ENCODE results near the gene R3HCC1L. TPM values are rescaled to one million over a fixed set of nuclear protein-coding genes. Genes with fewer than 3 reads are reported as not detected.

R3HCC1L gene
- total and polyA plus RNA-seq, 9 of the 15 experiments (the other 6 are each of a cell fraction or from before 2014, with no cell fraction given): 9.1 to 17.8 (median 12.6) TPM

DNA sequence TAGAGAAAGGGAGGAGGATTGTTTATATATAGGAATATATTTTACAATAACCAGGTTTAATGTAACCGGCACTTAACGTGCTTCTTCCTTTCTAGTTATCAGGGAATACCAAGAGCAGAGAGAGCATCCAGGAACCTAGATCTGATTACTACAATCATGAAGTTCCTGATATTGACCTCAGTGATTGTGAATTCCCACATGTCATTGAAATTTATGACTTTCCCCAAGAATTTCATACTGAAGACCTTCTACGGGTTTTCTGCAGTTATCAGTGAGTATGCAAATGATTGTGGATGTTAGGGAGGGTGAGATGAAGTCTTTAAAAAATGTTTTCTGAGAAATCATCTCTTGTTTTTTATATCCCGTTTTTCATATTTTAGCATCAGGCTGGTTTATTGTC, 97.0 kb downstream of the R3HCC1L start (continued):
- TF ChIP-seq, protein P1, sequence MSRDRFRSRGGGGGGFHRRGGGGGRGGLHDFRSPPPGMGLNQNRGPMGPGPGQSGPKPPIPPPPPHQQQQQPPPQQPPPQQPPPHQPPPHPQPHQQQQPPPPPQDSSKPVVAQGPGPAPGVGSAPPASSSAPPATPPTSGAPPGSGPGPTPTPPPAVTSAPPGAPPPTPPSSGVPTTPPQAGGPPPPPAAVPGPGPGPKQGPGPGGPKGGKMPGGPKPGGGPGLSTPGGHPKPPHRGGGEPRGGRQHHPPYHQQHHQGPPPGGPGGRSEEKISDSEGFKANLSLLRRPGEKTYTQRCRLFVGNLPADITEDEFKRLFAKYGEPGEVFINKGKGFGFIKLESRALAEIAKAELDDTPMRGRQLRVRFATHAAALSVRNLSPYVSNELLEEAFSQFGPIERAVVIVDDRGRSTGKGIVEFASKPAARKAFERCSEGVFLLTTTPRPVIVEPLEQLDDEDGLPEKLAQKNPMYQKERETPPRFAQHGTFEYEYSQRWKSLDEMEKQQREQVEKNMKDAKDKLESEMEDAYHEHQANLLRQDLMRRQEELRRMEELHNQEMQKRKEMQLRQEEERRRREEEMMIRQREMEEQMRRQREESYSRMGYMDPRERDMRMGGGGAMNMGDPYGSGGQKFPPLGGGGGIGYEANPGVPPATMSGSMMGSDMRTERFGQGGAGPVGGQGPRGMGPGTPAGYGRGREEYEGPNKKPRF (IDR thresholded peaks at IDR 0.05; ENCODE audit: low read depth, low read length): no peak
- TF ChIP-seq RCOR1 (IDR thresholded peaks at IDR 0.05; ENCODE audit: borderline replicate concordance in 1 of 2, low read depth in 2 of 2, low read length in 2 of 2): 0 out of 4 replicates have a peak, but pooled peaks of 1 of the 2 experiments have one; percentile 30

DNA sequence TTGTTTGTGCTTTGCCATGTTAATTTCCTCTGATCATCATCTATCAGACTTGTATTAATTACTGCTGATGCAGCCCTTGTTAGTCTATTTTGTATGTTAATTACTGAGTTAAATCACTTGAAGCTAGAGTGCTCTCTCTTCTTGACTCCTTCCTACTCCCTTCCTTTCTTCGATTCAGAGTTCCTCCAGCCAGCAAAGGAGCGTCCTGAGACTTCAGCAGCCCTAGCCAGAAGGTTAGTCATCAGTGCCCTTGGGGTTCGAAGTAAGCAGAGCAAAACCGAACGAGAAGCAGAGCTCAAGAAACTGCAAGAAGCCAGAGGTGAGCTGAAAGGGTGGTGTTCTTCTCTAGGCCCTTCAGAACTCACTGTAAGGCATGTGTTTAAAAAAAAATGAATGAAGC, 101.4 kb downstream of the R3HCC1L start:
- Histone ChIP-seq H4K20me1 (replicated peaks; ENCODE audit: control insufficient read depth, insufficient read depth, low read length) (no peaks in the 10 kb centered on the region; the same call in 1 of the 2 replicates), H3K79me2 (ENCODE audit: control insufficient read depth, insufficient read depth, low read length) (peaks cover 5% of the 10 kb centered on the region; the same call in 2 of the 3 replicates), H3K27ac (ENCODE audit: extremely low read depth, low read depth, low read length) (peak overlapping the region; percentile 68), H3K4me3 (no peak overlapping the region), H2AFZ (ENCODE audit: low read depth, low read length) (no peak overlapping the region), H3K27me3 (ENCODE audit: control insufficient read depth in 2 of 2, insufficient read depth in 2 of 2, low read length in 2 of 2) (no peaks in the 10 kb centered on the region), H3K4me2 (ENCODE audit: insufficient read depth, low read length) (peak overlapping the region; percentile 14; the same call in 1 of the 2 replicates), H3K9me1 (ENCODE audit: control insufficient read depth, insufficient read depth, low read length) (peaks cover 2% of the 10 kb centered on the region), H3K4me1 (replicated peaks in 1 of 2; ENCODE audit: control insufficient read depth in 2 of 2, insufficient read depth in 2 of 2, low read length in 2 of 2) (peaks cover 0 to 36% of the 10 kb centered on the region in 2 experiments; a peak in 3 of 5 replicates), H3K9me3 (replicated peaks; ENCODE audit: control insufficient read depth, insufficient read depth, low read depth, low read length) (no peaks in the 10 kb centered on the region), H3K36me3 (ENCODE audit: control insufficient read depth, insufficient read depth, low read length) (peaks cover 38% of the 10 kb centered on the region), H3K9ac (ENCODE audit: insufficient read depth in 1 of 2, low read depth in 2 of 2, low read length in 2 of 2) (no peak overlapping the region; a peak in 1 of 4 replicates)
- no TSS peak for BruUV-seq (replicated peaks)
- ATAC-seq: peak; percentile 68
- FAIRE-seq: peak; percentile 74
- ChIA-PET CTCF (ENCODE audit: low intra/inter-chr PET ratio) (no interaction called here), POLR2A (interaction anchor here (0.6 to 1.4 kb wide), 3 partner anchors 17 to 223 kb away, joined by 3 read pairs; no protein-coding TSS in a partner anchor)
- intact Hi-C loops (cut with micrococcal nuclease): loop anchor here (5.0 kb wide), 1 partner anchor 64 kb away; no protein-coding TSS in a partner anchor
- peak in 1 of 4 experiments; percentile 27 for DNase-seq (ENCODE audit: extremely low read depth in 1 of 4, low spot score in 3 of 4)
- 31% methylated on average over 3 of the region's 5 CpGs for WGBS (ENCODE audit: insufficient coverage, low coverage, missing lambda C conversion rate)
- in situ Hi-C loops (cut with MboI): no loop called here
- TF ChIP-seq, protein P2, sequence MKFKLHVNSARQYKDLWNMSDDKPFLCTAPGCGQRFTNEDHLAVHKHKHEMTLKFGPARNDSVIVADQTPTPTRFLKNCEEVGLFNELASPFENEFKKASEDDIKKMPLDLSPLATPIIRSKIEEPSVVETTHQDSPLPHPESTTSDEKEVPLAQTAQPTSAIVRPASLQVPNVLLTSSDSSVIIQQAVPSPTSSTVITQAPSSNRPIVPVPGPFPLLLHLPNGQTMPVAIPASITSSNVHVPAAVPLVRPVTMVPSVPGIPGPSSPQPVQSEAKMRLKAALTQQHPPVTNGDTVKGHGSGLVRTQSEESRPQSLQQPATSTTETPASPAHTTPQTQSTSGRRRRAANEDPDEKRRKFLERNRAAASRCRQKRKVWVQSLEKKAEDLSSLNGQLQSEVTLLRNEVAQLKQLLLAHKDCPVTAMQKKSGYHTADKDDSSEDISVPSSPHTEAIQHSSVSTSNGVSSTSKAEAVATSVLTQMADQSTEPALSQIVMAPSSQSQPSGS (CRISPR knock-in tag; IDR thresholded peaks at IDR 0.05): no peak
- no peak for TF ChIP-seq ERF (CRISPR knock-in tag; IDR thresholded peaks at IDR 0.05)
- no peak for TF ChIP-seq ZNF79 (CRISPR knock-in tag; IDR thresholded peaks at IDR 0.05; ENCODE audit: low read depth)
- no peak for TF ChIP-seq DPF2 (IDR thresholded peaks at IDR 0.05)
- no peak for TF ChIP-seq KHSRP (IDR thresholded peaks at IDR 0.05)
- TF ChIP-seq, protein P3, sequence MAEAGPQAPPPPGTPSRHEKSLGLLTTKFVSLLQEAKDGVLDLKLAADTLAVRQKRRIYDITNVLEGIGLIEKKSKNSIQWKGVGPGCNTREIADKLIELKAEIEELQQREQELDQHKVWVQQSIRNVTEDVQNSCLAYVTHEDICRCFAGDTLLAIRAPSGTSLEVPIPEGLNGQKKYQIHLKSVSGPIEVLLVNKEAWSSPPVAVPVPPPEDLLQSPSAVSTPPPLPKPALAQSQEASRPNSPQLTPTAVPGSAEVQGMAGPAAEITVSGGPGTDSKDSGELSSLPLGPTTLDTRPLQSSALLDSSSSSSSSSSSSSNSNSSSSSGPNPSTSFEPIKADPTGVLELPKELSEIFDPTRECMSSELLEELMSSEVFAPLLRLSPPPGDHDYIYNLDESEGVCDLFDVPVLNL (CRISPR knock-in tag; IDR thresholded peaks at IDR 0.05; ENCODE audit: low read depth): no peak
- no peak for TF ChIP-seq ZNF408 (CRISPR knock-in tag; IDR thresholded peaks at IDR 0.05; ENCODE audit: low read depth)
- TF ChIP-seq CBX3 (IDR thresholded peaks at IDR 0.05; ENCODE audit: borderline replicate concordance in 1 of 2, low read length in 2 of 2): no peak
- no peak for TF ChIP-seq HMG20B (CRISPR knock-in tag; IDR thresholded peaks at IDR 0.05)
- TF ChIP-seq ZNF77 (CRISPR knock-in tag; IDR thresholded peaks at IDR 0.05): no peak
- TF ChIP-seq, protein P4, sequence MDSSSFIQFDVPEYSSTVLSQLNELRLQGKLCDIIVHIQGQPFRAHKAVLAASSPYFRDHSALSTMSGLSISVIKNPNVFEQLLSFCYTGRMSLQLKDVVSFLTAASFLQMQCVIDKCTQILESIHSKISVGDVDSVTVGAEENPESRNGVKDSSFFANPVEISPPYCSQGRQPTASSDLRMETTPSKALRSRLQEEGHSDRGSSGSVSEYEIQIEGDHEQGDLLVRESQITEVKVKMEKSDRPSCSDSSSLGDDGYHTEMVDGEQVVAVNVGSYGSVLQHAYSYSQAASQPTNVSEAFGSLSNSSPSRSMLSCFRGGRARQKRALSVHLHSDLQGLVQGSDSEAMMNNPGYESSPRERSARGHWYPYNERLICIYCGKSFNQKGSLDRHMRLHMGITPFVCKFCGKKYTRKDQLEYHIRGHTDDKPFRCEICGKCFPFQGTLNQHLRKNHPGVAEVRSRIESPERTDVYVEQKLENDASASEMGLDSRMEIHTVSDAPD (CRISPR knock-in tag; IDR thresholded peaks at IDR 0.05): no peak
- TF ChIP-seq FOXM1 (IDR thresholded peaks at IDR 0.05; ENCODE audit: low read depth): no peak
- no peak for TF ChIP-seq FOXM1 (CRISPR knock-in tag; IDR thresholded peaks at IDR 0.05; ENCODE audit: low read depth)
- no peak for TF ChIP-seq NR3C1 (CRISPR knock-in tag; IDR thresholded peaks at IDR 0.05)
